ENCODE measurements around the gene KCNMA1. TPM values are rescaled to one million over a fixed set of nuclear protein-coding genes. Genes with fewer than 3 reads are reported as not detected.

The KCNMA1 gene
- total RNA-seq, 1 experiment from 2014 or later, result 0.49 TPM

- Histone ChIP-seq H3K9ac (ENCODE audit: low read length) (no peak overlapping the region), H4K20me1 (ENCODE audit: insufficient read depth) (no peaks in the 10 kb centered on the region), H3K9me2 (ENCODE audit: insufficient read depth) (no peaks in the 10 kb centered on the region), H3K27me3 (ENCODE audit: insufficient read depth, low read length) (no peaks in the 10 kb centered on the region), H3K4me3 (replicated peaks in 1 of 2; ENCODE audit: low read depth in 1 of 2, low read length in 2 of 2) (no peak overlapping the region), H3K4me1 (ENCODE audit: control insufficient read depth in 1 of 2, insufficient read depth in 2 of 2, low read length in 2 of 2) (peaks cover 3 to 12% of the 10 kb centered on the region in 2 experiments; a peak in 2 of 4 replicates), H3K9me3 (ENCODE audit: control insufficient read depth in 1 of 2, insufficient read depth in 1 of 2, low read depth in 1 of 2, low read length in 2 of 2) (no peaks in the 10 kb centered on the region), H3K4me2 (ENCODE audit: low read length) (no peak overlapping the region), H3K79me2 (ENCODE audit: insufficient read depth, low read length) (no peaks in the 10 kb centered on the region), H3K36me3 (ENCODE audit: control insufficient read depth in 1 of 2, insufficient read depth in 2 of 2, low read length in 2 of 2) (no peaks in the 10 kb centered on the region), H3K27ac (ENCODE audit: low read depth, low read length) (no peak overlapping the region), H2AFZ (ENCODE audit: low read depth, low read length, poor library complexity, severe bottlenecking) (no peak overlapping the region)
- POLR2A ChIA-PET, result no interaction called here
- no peak for TF ChIP-seq CEBPB (IDR thresholded peaks at IDR 0.05; ENCODE audit: low read depth)
- no peak for TF ChIP-seq TCF7L2 (IDR thresholded peaks at IDR 0.05; ENCODE audit: borderline replicate concordance, extremely low read depth, insufficient read depth, insufficient read length)
- no peak for TF ChIP-seq ZFX (IDR thresholded peaks at IDR 0.05)
- TF ChIP-seq ELF1 (IDR thresholded peaks at IDR 0.05; ENCODE audit: borderline replicate concordance, low read depth), result no peak
- no peak for TF ChIP-seq EZH2 (IDR thresholded peaks at IDR 0.05)
- TF ChIP-seq SRF (IDR thresholded peaks at IDR 0.05; ENCODE audit: low read depth), result no peak
- TF ChIP-seq YY1 (IDR thresholded peaks at IDR 0.05; ENCODE audit: extremely low read depth, insufficient replicate concordance, low read depth, low read length), result no peak
- TF ChIP-seq CTCF (IDR thresholded peaks at IDR 0.05 in 2 of 3, conservative IDR thresholded peaks at IDR 0.05 in 1 of 3; ENCODE audit: borderline replicate concordance in 1 of 3, insufficient read depth in 1 of 3, low read depth in 2 of 3, low read length in 2 of 3), result no peak
- no peak for TF ChIP-seq ATF3 (IDR thresholded peaks at IDR 0.05)
- TF ChIP-seq SP1 (IDR thresholded peaks at IDR 0.05; ENCODE audit: low read depth), result no peak
- TF ChIP-seq CBX3 (IDR thresholded peaks at IDR 0.05; ENCODE audit: low read depth), result no peak
- no peak for TF ChIP-seq JUND (IDR thresholded peaks at IDR 0.05)
- no peak for TF ChIP-seq EGR1 (IDR thresholded peaks at IDR 0.05; ENCODE audit: low read depth)
- TF ChIP-seq RAD21 (IDR thresholded peaks at IDR 0.05; ENCODE audit: low read depth), result no peak
- TF ChIP-seq MAX (IDR thresholded peaks at IDR 0.05), result no peak
- TF ChIP-seq ZBTB33 (IDR thresholded peaks at IDR 0.05; ENCODE audit: extremely low read depth, insufficient replicate concordance, low read length), result no peak
- no peak for TF ChIP-seq EZH2phosphoT487 (IDR thresholded peaks at IDR 0.05; ENCODE audit: borderline replicate concordance)
- RAD21 ChIA-PET (ENCODE audit: low non-redundant PET in 1 of 2, low total read pairs in 2 of 2, uncharacterized antibody in 2 of 2, unreplicated experiment in 2 of 2), result no interaction called here
- CTCF ChIA-PET, result no interaction called here
- no peak for DNase-seq (ENCODE audit: low read depth, low spot score)
- intact Hi-C loops (cut with micrococcal nuclease), result no loop called here
- BruUV-seq (replicated peaks), result no TSS peak
- no peak for ATAC-seq
Measured at GRCh38 chr10:77576444-77577032, 61.1 kb downstream of the KCNMA1 start.

Measured in HCT116 (cell line).